ENCODE results near the gene SPTLC3. TPM values are rescaled to one million over a fixed set of nuclear protein-coding genes. Genes with fewer than 3 reads are reported as not detected.

SPTLC3 gene
- total RNA-seq, 4 donors from 2014 or later = 6.4 to 10.9 (median 7.7) TPM

DNA sequence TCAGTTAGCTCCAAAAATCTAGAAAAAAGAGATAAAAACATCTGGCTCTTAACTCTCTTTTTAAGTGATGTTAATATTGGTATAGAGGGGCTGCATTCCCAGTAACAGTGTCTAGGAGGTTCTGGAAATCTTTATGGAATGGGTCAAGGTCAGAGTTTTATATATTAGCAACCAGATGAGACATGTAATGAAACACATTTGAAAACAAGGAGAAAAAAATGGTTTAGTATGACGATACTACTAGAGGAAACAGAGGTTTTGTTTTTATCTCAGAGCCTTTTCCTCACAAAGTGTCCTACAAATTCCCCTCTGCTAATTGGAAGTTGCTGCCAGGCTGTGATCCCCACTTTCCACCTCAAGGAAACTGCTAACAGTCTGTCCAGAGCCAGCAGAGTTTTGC lies 111.7 kb downstream of the SPTLC3 start:
- no peak for TF ChIP-seq CTCF (IDR thresholded peaks at IDR 0.05; ENCODE audit: low read depth)

DNA sequence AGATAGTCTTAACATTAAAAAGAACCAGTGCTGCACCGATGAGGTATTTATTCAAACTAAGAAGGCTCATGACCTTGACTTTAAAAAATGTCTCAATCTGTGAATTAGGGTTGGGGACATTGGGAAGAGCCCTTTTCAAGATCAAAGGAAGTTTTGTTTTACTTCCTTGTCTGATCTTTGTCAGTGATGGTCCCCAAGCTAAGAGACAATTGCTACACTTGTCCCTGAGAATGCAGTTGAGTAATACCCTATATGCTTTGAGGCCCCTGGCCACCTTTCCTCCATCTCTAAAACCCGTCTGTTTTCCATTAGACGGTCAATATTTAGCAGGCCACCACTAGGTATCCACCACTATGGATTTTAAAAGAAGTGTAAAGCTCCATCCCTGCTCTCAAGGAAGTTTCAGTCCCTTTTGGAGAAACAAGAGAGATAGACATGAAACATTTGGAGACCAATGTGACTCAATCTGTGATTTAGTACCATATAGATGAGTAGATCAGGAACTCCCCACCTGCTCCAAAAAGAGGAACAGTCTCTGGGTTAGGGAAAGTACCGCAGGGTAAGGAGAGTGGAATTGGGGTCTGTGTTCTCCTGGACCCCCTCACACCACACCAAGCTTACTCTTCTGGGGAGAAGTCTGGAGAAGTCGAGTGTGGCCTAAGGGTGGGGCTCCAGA lies 113.2 kb downstream of the SPTLC3 start:
- TF ChIP-seq CTCF (IDR thresholded peaks at IDR 0.05; ENCODE audit: low read depth) = no peak

- no peak for TF ChIP-seq CTCF (IDR thresholded peaks at IDR 0.05; ENCODE audit: low read depth)
These were observed 116.7 kb downstream of the SPTLC3 start for GRCh38 chr20:13125486-13125885.

- TF ChIP-seq CTCF (IDR thresholded peaks at IDR 0.05; ENCODE audit: low read depth) = no peak
These were observed 119.4 kb downstream of the SPTLC3 start for GRCh38 chr20:13128173-13128572.

GRCh38 chr20:13130061-13130706 lies 121.4 kb downstream of the SPTLC3 start:
- no peak for TF ChIP-seq CTCF (IDR thresholded peaks at IDR 0.05; ENCODE audit: low read depth)

GRCh38 chr20:13130707-13131103 lies 121.9 kb downstream of the SPTLC3 start:
- TF ChIP-seq CTCF (IDR thresholded peaks at IDR 0.05; ENCODE audit: low read depth) = no peak

DNA sequence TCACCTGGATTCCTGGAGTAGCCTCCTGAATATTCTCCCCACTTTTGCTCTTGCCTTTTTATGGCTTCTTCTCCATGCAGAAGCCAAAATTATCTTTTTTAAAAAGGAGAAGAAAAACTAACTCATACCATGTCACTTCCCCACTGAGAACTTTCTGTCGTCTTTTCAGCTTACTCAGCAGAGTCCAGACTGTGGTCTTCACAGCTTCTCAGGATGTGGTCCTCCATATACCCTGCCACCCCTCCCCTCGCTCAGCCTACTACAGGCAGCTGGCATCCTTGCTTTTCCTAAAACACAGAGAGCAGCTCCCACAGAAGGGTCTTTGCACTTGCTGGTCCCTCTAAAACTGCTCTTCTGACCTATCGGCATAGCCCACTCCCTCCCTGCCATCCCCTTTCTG lies 122.9 kb downstream of the SPTLC3 start:
- TF ChIP-seq CTCF (IDR thresholded peaks at IDR 0.05; ENCODE audit: low read depth) = no peak

Measured in subcutaneous adipose tissue (tissue), 4 donors.